SK-N-SH (cell line): ENCODE measurements around the gene NSUN4. TPM values are rescaled to one million over a fixed set of nuclear protein-coding genes. Genes with fewer than 3 reads are reported as not detected.
A peak's percentile ranks its signal among the peaks of the same experiment; 100 is the strongest.

ENCODE experiments used
- CTCF ChIA-PET: fragments of 300-600, 350-600 bp; formaldehyde crosslinking; extraction: SDS; loops from one replicate; lab custom pipeline; 2021; lab: Yijun Ruan, JAX
- POLR2A ChIA-PET: fragments of 350-600 bp; sonication (Branson Sonifier 250); formaldehyde crosslinking; extraction: SDS; loops from one replicate; lab custom pipeline; 2020; ENCODE audit warnings: antibody characterized with exemption, inconsistent platforms; lab: Yijun Ruan, JAX
- DNase-seq: peaks from one replicate; pipeline ENCODE4 v3.0.0; 2012
- H2AFZ ChIP-seq: fragments of 200-600 bp; sonication (generic); 2 replicates; pipeline ENCODE4 v1.8.1; 2016; ENCODE audit warnings: antibody characterized with exemption, mild to moderate bottlenecking, low read depth
- H3F3A ChIP-seq: fragments of 200-600 bp; sonication (generic); replicated peaks from 2 replicates; pipeline ENCODE3; 2016; ENCODE audit warnings: antibody characterized with exemption, mild to moderate bottlenecking; ENCODE audit not compliant: insufficient read depth
- H3K27ac ChIP-seq, 2 experiments: fragments of 200-500 bp in 1 of 2; fragments of 200-600 bp in 1 of 2; sonication (Bioruptor generic) in 1 of 2; sonication (generic), shearing (Covaris generic) in 1 of 2; 2 replicates each; pipeline versions ENCODE4 v1.5.1 to v1.6.1; 2014 to 2016; ENCODE audit warnings: low read depth in 2 of 2, inconsistent platforms in 1 of 2, low read length in 1 of 2, mild to moderate bottlenecking in 1 of 2, mixed read lengths in 1 of 2
- H3K27me3 ChIP-seq: fragments of 200-600 bp; sonication (generic), shearing (Covaris generic); 2 replicates; pipeline ENCODE4 v1.6.1; 2016; ENCODE audit warnings: mixed run types; ENCODE audit not compliant: insufficient read depth
- H3K36me3 ChIP-seq, 2 experiments: fragments of 200-500 bp in 1 of 2; fragments of 200-600 bp in 1 of 2; sonication (Bioruptor generic) in 1 of 2; sonication (generic) in 1 of 2; replicated peaks in 1 of 2; 2 replicates each; pipeline versions ENCODE3 to v1.5.1; 2014 to 2016; ENCODE audit warnings: low read length in 1 of 2, mild to moderate bottlenecking in 1 of 2; ENCODE audit not compliant: insufficient read depth in 2 of 2, control insufficient read depth in 1 of 2
- H3K4me1 ChIP-seq, 2 experiments: fragments of 200-500 bp in 1 of 2; fragments of 200-600 bp in 1 of 2; sonication (Bioruptor generic) in 1 of 2; sonication (generic), shearing (Covaris generic) in 1 of 2; 2 replicates each; pipeline versions ENCODE4 v1.5.1 to v1.6.1; 2014 to 2016; ENCODE audit warnings: low read depth in 1 of 2, low read length in 1 of 2, mixed run types in 1 of 2; ENCODE audit not compliant: insufficient read depth in 2 of 2, control insufficient read depth in 1 of 2
- H3K4me2 ChIP-seq: fragments of 200-600 bp; sonication (generic), shearing (Covaris generic); 2 replicates; pipeline ENCODE4 v1.6.1; 2017; ENCODE audit warnings: mixed run types
- H3K4me3 ChIP-seq, 2 experiments: fragments of 200-500 bp in 1 of 2; fragments of 200-600 bp in 1 of 2; sonication (Bioruptor generic) in 1 of 2; sonication (generic), shearing (Covaris generic) in 1 of 2; 2 replicates each; pipeline versions ENCODE4 v1.5.1 to v1.8.1; 2014 to 2016; ENCODE audit warnings: low read depth in 2 of 2, inconsistent platforms in 1 of 2, low read length in 1 of 2, mild to moderate bottlenecking in 1 of 2, mixed read lengths in 1 of 2, moderate library complexity in 1 of 2
- H3K79me2 ChIP-seq: fragments of 200-600 bp; sonication (generic); 2 replicates; pipeline ENCODE4 v1.8.1; 2017; ENCODE audit warnings: mild to moderate bottlenecking; ENCODE audit not compliant: insufficient read depth
- H3K9ac ChIP-seq: fragments of 200-600 bp; sonication (generic); 2 replicates; pipeline ENCODE4 v1.6.1; 2017; ENCODE audit warnings: mixed run types
- H3K9me2 ChIP-seq: fragments of 200-600 bp; sonication (generic); 2 replicates; pipeline ENCODE4 v1.6.1; 2017; ENCODE audit warnings: mixed run types
- H3K9me3 ChIP-seq: fragments of 200-600 bp; sonication (generic); 2 replicates; pipeline ENCODE4 v1.6.1; 2017; ENCODE audit warnings: mixed run types, mild to moderate bottlenecking, moderate library complexity
- H4K20me1 ChIP-seq: fragments of 200-600 bp; sonication (generic); 2 replicates; pipeline ENCODE4 v1.6.1; 2017; ENCODE audit warnings: mild to moderate bottlenecking, mixed run types; ENCODE audit not compliant: insufficient read depth
- CHD2 ChIP-seq: fragments of 150-350 bp; IDR thresholded peaks from 2 replicates; pipeline ENCODE4 v1.6.1; 2018; ENCODE audit warnings: low read length; ENCODE audit not compliant: partially characterized antibody
- ELF1 ChIP-seq: IDR thresholded peaks from 2 replicates; pipeline ENCODE4 v1.4.0; 2012
- EP300 ChIP-seq, 2 experiments: IDR thresholded peaks; 2 replicates each; pipeline versions ENCODE4 v1.4.0 to v1.6.1; 2012; ENCODE audit warnings: borderline replicate concordance in 1 of 2, low read depth in 1 of 2, low read length in 1 of 2
- EZH2phosphoT487 ChIP-seq: fragments of 200-600 bp; sonication (generic); IDR thresholded peaks from 2 replicates; pipeline ENCODE4 v1.6.1; 2017; ENCODE audit warnings: low read depth, mixed run types, mild to moderate bottlenecking, antibody characterized with exemption, moderate library complexity, borderline replicate concordance
- FOSL2 ChIP-seq: IDR thresholded peaks from 2 replicates; pipeline ENCODE4 v1.4.0; 2012; ENCODE audit warnings: low read depth, mild to moderate bottlenecking, moderate library complexity, borderline replicate concordance
- GATA2 ChIP-seq: sonication (generic); formaldehyde crosslinking; IDR thresholded peaks from 2 replicates; pipeline ENCODE4 v1.5.0; 2020; ENCODE audit warnings: mild to moderate bottlenecking, missing genetic modification reagents
- JUND ChIP-seq: IDR thresholded peaks from 2 replicates; pipeline ENCODE4 v1.4.0; 2012
- MAX ChIP-seq: IDR thresholded peaks from 2 replicates; pipeline ENCODE4 v1.4.0; 2012; ENCODE audit warnings: low read depth
- MXI1 ChIP-seq: IDR thresholded peaks from 2 replicates; pipeline ENCODE4 v1.6.1; 2012; ENCODE audit warnings: mild to moderate bottlenecking, low read depth, low read length, improper control_type of control experiment
- PBX3 ChIP-seq: IDR thresholded peaks from 2 replicates; pipeline ENCODE4; 2012
- RCOR1 ChIP-seq: fragments of 150-350 bp; IDR thresholded peaks from 2 replicates; pipeline ENCODE4 v1.6.1; 2017; ENCODE audit warnings: antibody characterized with exemption, low read length
- REST ChIP-seq: IDR thresholded peaks from 2 replicates; pipeline ENCODE4 v1.6.1; 2012; ENCODE audit warnings: mild to moderate bottlenecking, low read depth, low read length, moderate library complexity
- RFX5 ChIP-seq: IDR thresholded peaks from 2 replicates; pipeline ENCODE4 v1.6.1; 2012; ENCODE audit warnings: mild to moderate bottlenecking, improper control_type of control experiment, low read length
- SMC3 ChIP-seq: IDR thresholded peaks from 2 replicates; pipeline ENCODE4 v1.6.1; 2012; ENCODE audit warnings: low read depth, low read length, improper control_type of control experiment
- TAF1 ChIP-seq: IDR thresholded peaks from 2 replicates; pipeline ENCODE4 v1.6.1; 2012; ENCODE audit warnings: low read depth, mild to moderate bottlenecking, low read length, moderate library complexity, borderline replicate concordance
- ZBTB33 ChIP-seq: IDR thresholded peaks from 2 replicates; pipeline ENCODE4 v1.4.0; 2012; ENCODE audit warnings: low read depth, borderline replicate concordance
- WGBS: methylation state at CpG from one replicate; pipeline ENCODE4 v1.1.6; 2017; ENCODE audit warnings: low lambda C conversion rate; 5-methylcytosine and 5-hydroxymethylcytosine counted together
- polyA plus RNA-seq, 3 experiments: library from polyadenylated mRNA; depleted of rRNA; stranded (reverse); fragments of >200 nt; gene quantifications; 2 replicates each; pipeline ENCODE4 v1.2.3, GENCODE V29; 2012

Gene NSUN4
- polyA plus RNA-seq, 1 of the 3 experiments (the other 2 are of a cell fraction), result 14.7 TPM

- H3K9me2 ChIP-seq, result no peaks in the 10 kb centered on the region
- TF ChIP-seq ZBTB33 (no peak), EP300 (IDR thresholded peaks at IDR 0.05; ENCODE audit: borderline replicate concordance in 1 of 2, low read depth in 1 of 2, low read length in 1 of 2) (no peak), CHD2 (no peak), PBX3 (no peak), RFX5 (no peak), FOSL2 (no peak), MAX (no peak)
- TF ChIP-seq, all 33 proteins: peak for 0
- WGBS, result 84% methylated on average over 8 of the region's 8 CpGs
- H3K9me3 ChIP-seq, result no peaks in the 10 kb centered on the region
- H4K20me1 ChIP-seq, result peaks cover 46% of the 10 kb centered on the region
- peaks cover 21 to 22% of the 10 kb centered on the region in 2 experiments for H3K36me3 ChIP-seq
- H3K79me2 ChIP-seq, result peaks cover 90% of the 10 kb centered on the region
- peaks cover 10% of the 10 kb centered on the region for H3F3A ChIP-seq
- no peak for DNase-seq
- POLR2A ChIA-PET, result no interaction called here
- H3K4me1 ChIP-seq, result peaks cover 5 to 10% of the 10 kb centered on the region in 2 experiments; a peak in 2 of 4 replicates
- peak overlapping the region; percentile 23; the same call in 1 of the 2 replicates for H3K9ac ChIP-seq
- H2AFZ ChIP-seq, result peak overlapping the region; percentile 33; the same call in 1 of the 2 replicates
- H3K27me3 ChIP-seq, result no peaks in the 10 kb centered on the region
- H3K4me3 ChIP-seq, result peak overlapping the region in 1 of 2 experiments; percentile 43; a peak in 1 of 4 replicates
- H3K27ac ChIP-seq, result no peak overlapping the region
- H3K4me2 ChIP-seq, result peak overlapping the region; percentile 95; the same call in 1 of the 2 replicates
- CTCF ChIA-PET, result interaction anchor here (0.9 to 3.5 kb wide), 4 partner anchors 34 to 47 kb away, joined by 3 to 13 read pairs (median 4); partner anchors contain the start of gene NSUN4
These were observed 34.5 kb upstream of the NSUN4 start for GRCh38 chr1:46306159-46306530.

GRCh38 chr1:46309401-46310159 lies 31.0 kb upstream of the NSUN4 start:
- Histone ChIP-seq H3K27me3 (no peaks in the 10 kb centered on the region), H3K4me3 (no peak overlapping the region), H4K20me1 (peaks cover 46% of the 10 kb centered on the region), H3K36me3 (peaks cover 33 to 42% of the 10 kb centered on the region in 2 experiments), H3F3A (peaks cover 12% of the 10 kb centered on the region), H3K4me2 (no peak overlapping the region), H3K9me3 (no peaks in the 10 kb centered on the region), H3K79me2 (peaks cover 74% of the 10 kb centered on the region), H3K27ac (no peak overlapping the region), H3K9ac (no peak overlapping the region), H3K4me1 (peaks cover 2 to 9% of the 10 kb centered on the region in 2 experiments; a peak in 2 of 4 replicates), H3K9me2 (no peaks in the 10 kb centered on the region), H2AFZ (no peak overlapping the region)
- DNase-seq, result no peak
- ChIA-PET POLR2A (no interaction called here), CTCF (interaction anchor here (0.7 to 3.5 kb wide), 2 partner anchors 31 kb away, joined by 3 to 13 read pairs; partner anchors contain the start of gene NSUN4)
- 99% methylated on average over 15 of the region's 16 CpGs for WGBS
- TF ChIP-seq FOSL2 (no peak), EZH2phosphoT487 (no peak), GATA2 (no peak), SMC3 (no peak), TAF1 (no peak), ELF1 (no peak), RCOR1 (no peak), EP300 (IDR thresholded peaks at IDR 0.05; ENCODE audit: borderline replicate concordance in 1 of 2, low read depth in 1 of 2, low read length in 1 of 2) (no peak), MXI1 (no peak), ZBTB33 (no peak), REST (no peak), JUND (no peak)
